ENCODE data around the gene BMP2K.
"Not testable (repeated sequence)": the region's sequence is repeated elsewhere in the genome, so short reads cannot be mapped to it uniquely, and the experiment has no call there.

The BMP2K gene

GRCh38 chr4:78901882-78902281, 125.7 kb downstream of the BMP2K start:
- no peak for TF ChIP-seq CTCF (conservative IDR thresholded peaks at IDR 0.05)
- no peak overlapping the region for H3K27ac ChIP-seq

GRCh38 chr4:78902298-78902697, 126.1 kb downstream of the BMP2K start:
- no peak for TF ChIP-seq CTCF (conservative IDR thresholded peaks at IDR 0.05)
- H3K27ac ChIP-seq, result no peak overlapping the region

- H3K27ac ChIP-seq, result no peak overlapping the region
- TF ChIP-seq CTCF (conservative IDR thresholded peaks at IDR 0.05), result no peak
Observed at GRCh38 chr4:78904143-78904542, 128.0 kb downstream of the BMP2K start.

GRCh38 chr4:78907638-78908037, 131.5 kb downstream of the BMP2K start:
- no peak overlapping the region for H3K27ac ChIP-seq
- TF ChIP-seq CTCF (conservative IDR thresholded peaks at IDR 0.05), result no peak

- H3K27ac ChIP-seq, result not testable (repeated sequence)
Observed at GRCh38 chr4:78908974-78909373, 132.8 kb downstream of the BMP2K start.

- no peak for TF ChIP-seq CTCF (conservative IDR thresholded peaks at IDR 0.05)
- no peak overlapping the region for H3K27ac ChIP-seq
Observed at GRCh38 chr4:78910612-78911011, 134.5 kb downstream of the BMP2K start.

GRCh38 chr4:78922207-78922606, 146.1 kb downstream of the BMP2K start:
- H3K27ac ChIP-seq, result no peak overlapping the region
- TF ChIP-seq CTCF (conservative IDR thresholded peaks at IDR 0.05), result no peak

GRCh38 chr4:78923464-78924312, 147.5 kb downstream of the BMP2K start:
- no peak overlapping the region for H3K27ac ChIP-seq
- TF ChIP-seq CTCF (conservative IDR thresholded peaks at IDR 0.05), result peak; percentile 68

Data from VCaP (cell line).